PC-9 (cell line): ENCODE data around the gene ARRDC1.

Experiments used
- CTCF ChIP-seq: fragments of 200-600 bp; sonication (generic); conservative IDR thresholded peaks from 2 replicates; pipeline ENCODE4 v1.6.1; 2017; ENCODE audit warnings: mixed run types, antibody characterized with exemption, mild to moderate bottlenecking, moderate library complexity
- EZH2 ChIP-seq: fragments of 200-600 bp; sonication (generic); IDR thresholded peaks from 2 replicates; pipeline ENCODE4 v1.8.0; 2017; ENCODE audit warnings: antibody characterized with exemption, low read depth

- TF ChIP-seq CTCF (no peak), EZH2 (no peak)
Measured at GRCh38 chr9:137642118-137642601, 36.7 kb downstream of the ARRDC1 start.
